PFSK-1 (cell line): ENCODE results near the gene KBTBD3.

ENCODE experiments used
- FOXP2 ChIP-seq: optimal IDR thresholded peaks from 2 replicates; pipeline ENCODE3; 2011; ENCODE audit warnings: borderline replicate concordance, control low read depth, inconsistent platforms; ENCODE audit not compliant: insufficient read depth; ENCODE audit errors: extremely low read length, extremely low read depth
- POLR2AphosphoS5 ChIP-seq: IDR thresholded peaks from 2 replicates; pipeline ENCODE4 v1.6.1; 2012; ENCODE audit warnings: low read depth, mild to moderate bottlenecking, control low read depth, low read length, moderate library complexity
- SIN3A ChIP-seq: IDR thresholded peaks from 2 replicates; pipeline ENCODE4 v1.6.1; 2012; ENCODE audit warnings: mild to moderate bottlenecking, low read length, moderate library complexity, borderline replicate concordance; ENCODE audit not compliant: insufficient read depth
- TAF1 ChIP-seq: IDR thresholded peaks from 2 replicates; pipeline ENCODE4 v1.6.1; 2012; ENCODE audit warnings: low read length, control low read depth, borderline replicate concordance; ENCODE audit not compliant: insufficient read depth
- TF ChIP-seq, protein P1 (sequence below), 2 experiments: IDR thresholded peaks; 2 replicates each; pipeline versions ENCODE4 v1.6.1 to v1.8.0; 2011 to 2012; ENCODE audit warnings: low read depth in 2 of 2, low read length in 2 of 2, control low read depth in 1 of 2, inconsistent platforms in 1 of 2, mild to moderate bottlenecking in 1 of 2, moderate library complexity in 1 of 2; ENCODE audit not compliant: insufficient read depth in 1 of 2

The KBTBD3 gene

DNA sequence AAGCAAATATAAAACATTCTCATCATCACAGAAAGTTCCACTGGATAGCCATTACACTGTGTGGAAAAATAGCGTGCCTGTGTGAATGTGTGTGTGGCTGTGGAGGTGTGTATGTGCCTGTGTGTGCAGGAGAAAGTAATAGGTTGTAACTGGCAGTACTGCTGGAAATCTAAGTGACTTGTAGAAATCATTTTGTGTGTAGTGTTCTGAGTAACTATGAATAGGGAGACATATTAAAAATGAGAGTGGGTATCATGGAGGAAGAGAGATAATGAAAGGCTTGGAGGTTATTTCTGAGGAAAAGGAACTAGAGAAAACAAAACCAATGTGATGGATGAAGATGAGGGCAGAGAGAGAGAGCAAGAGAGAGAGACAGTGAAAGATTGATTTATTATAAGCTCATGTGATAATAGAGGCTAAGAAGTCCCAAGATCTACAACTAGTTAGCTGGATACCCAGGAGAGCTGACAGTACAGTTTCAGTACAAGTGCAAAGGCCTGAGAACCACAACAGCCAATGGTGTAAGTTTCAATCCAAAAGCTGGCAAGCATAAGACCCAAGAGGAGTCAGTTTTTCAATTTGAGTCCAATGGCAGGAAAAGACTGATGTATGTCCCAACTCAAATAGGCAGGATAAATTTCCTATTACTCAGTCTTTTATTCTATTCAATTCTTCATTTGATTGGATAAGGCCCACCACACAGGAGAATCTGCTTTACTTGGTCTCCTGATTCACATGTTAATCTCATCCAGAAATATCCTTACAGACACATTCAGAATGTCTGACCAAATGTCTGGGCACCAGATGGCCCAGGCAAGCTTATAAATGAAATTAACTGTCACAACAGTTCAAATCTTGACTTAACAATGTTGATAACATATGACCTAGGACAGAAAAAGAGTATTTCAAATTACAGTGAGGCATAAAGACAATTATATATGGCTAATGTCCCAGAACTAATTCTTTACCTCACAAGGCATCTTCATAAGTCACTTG lies 14.9 kb downstream of the KBTBD3 start:
- no peak for TF ChIP-seq SIN3A
- no peak for TF ChIP-seq FOXP2
- TF ChIP-seq POLR2AphosphoS5: no peak

DNA sequence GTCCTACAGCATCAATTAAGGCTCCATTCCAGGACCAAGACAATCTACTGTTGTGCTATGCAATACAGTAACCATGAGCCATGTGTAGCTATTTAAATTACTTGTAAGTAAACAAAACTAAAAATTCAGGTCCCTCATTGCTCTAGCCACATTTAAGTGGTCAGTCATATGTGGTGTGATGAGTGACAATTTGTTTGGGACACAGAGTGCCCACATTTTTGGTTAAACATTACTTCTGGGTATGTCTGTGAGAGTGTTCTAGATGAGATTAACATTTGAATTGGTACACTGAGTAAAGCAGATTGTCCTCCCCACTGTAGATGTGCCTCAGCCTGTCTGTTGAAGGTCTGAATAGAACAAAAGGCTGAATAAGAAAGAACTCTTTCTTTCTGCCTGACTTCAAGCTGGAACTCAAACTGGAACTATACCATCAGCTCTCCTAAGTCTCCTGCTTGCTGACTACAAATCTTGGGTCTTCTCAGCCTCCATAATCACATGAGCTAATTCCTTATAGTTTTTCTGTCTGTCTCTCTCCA lies 15.8 kb downstream of the KBTBD3 start:
- TF ChIP-seq POLR2AphosphoS5: no peak
- TF ChIP-seq SIN3A: no peak
- no peak for TF ChIP-seq TAF1
- no peak for TF ChIP-seq FOXP2
- TF ChIP-seq, protein P1, sequence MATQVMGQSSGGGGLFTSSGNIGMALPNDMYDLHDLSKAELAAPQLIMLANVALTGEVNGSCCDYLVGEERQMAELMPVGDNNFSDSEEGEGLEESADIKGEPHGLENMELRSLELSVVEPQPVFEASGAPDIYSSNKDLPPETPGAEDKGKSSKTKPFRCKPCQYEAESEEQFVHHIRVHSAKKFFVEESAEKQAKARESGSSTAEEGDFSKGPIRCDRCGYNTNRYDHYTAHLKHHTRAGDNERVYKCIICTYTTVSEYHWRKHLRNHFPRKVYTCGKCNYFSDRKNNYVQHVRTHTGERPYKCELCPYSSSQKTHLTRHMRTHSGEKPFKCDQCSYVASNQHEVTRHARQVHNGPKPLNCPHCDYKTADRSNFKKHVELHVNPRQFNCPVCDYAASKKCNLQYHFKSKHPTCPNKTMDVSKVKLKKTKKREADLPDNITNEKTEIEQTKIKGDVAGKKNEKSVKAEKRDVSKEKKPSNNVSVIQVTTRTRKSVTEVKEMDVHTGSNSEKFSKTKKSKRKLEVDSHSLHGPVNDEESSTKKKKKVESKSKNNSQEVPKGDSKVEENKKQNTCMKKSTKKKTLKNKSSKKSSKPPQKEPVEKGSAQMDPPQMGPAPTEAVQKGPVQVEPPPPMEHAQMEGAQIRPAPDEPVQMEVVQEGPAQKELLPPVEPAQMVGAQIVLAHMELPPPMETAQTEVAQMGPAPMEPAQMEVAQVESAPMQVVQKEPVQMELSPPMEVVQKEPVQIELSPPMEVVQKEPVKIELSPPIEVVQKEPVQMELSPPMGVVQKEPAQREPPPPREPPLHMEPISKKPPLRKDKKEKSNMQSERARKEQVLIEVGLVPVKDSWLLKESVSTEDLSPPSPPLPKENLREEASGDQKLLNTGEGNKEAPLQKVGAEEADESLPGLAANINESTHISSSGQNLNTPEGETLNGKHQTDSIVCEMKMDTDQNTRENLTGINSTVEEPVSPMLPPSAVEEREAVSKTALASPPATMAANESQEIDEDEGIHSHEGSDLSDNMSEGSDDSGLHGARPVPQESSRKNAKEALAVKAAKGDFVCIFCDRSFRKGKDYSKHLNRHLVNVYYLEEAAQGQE (IDR thresholded peaks at IDR 0.05; ENCODE audit: insufficient read depth in 1 of 2, low read depth in 2 of 2, low read length in 2 of 2): no peak

DNA sequence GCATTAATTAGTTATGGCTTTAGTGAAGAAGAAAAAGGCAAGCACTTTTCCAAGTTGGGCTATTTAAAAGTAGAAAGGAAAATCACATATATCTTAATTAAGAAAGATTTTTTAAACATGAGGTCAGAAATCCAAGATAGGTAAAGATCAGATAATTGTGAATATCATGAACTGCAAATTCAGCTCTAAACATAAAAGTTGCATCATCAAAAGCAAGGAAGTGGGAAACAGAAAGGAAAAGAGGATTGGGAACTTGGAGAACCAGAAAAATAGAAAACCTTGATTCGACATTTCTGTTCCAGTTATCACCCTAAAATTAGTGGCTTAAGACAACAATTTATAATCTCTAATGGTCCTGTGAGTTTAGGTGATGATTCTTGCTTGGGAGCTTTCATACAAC lies 17.5 kb downstream of the KBTBD3 start:
- no peak for TF ChIP-seq TAF1
- TF ChIP-seq POLR2AphosphoS5: no peak
- no peak for TF ChIP-seq SIN3A
- TF ChIP-seq FOXP2: no peak
- TF ChIP-seq, protein P1 (IDR thresholded peaks at IDR 0.05; ENCODE audit: insufficient read depth in 1 of 2, low read depth in 2 of 2, low read length in 2 of 2): no peak

DNA sequence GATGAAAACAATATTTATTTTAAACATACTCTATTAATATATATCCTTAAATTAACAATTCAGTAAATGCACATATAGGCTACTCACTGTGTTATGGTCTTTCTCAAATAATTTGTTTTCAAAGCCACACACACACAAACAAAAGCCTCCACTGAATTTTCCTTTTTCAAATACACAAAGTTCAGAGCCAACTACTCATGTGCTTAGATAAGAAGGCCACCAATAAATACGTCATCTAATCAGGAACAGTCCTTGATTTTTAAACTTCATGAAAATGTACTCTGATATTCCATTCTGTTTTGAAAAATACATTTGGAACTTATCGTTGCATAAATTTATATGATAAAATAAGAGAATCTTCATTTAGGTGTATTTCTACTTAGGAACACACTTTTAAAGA lies 26.0 kb downstream of the KBTBD3 start:
- TF ChIP-seq FOXP2 (no peak), POLR2AphosphoS5 (no peak), TAF1 (no peak), SIN3A (no peak)
- TF ChIP-seq, protein P1 (IDR thresholded peaks at IDR 0.05; ENCODE audit: insufficient read depth in 1 of 2, low read depth in 2 of 2, low read length in 2 of 2): no peak

DNA sequence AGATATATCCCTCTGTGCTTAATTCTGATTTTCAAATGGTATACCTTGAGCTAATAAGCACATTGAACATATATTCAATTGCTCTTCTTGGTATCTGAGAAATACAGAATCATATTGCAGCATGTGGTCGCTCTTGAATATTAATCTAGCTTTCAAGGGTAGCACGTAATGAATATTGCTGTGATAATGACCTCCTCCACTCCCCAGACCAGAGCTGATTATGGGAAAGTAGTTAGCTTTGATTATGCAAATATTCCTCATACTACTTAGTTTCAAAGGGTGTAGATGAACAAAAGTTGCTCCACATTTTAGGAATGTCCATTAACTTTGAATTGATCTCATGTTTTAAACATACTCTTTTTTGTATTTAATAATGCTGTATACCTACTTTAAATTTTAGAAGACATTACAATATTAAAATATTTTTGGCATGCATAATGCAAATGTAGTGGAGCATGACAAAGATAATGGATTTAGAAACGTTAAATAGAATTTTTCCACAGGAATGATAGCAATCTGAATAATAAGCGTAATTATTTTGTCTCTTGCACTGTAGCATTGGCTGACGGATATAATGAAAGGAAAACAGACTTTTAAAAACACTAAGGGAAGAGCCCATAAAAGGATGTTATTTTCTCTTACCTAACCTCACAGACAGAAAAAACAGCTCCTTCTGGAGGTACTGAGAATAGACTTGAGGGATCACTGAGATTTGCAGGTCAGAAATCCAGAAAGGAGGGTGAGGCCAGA lies 27.2 kb downstream of the KBTBD3 start:
- no peak for TF ChIP-seq TAF1
- TF ChIP-seq FOXP2: no peak
- no peak for TF ChIP-seq POLR2AphosphoS5
- TF ChIP-seq, protein P1 (IDR thresholded peaks at IDR 0.05; ENCODE audit: insufficient read depth in 1 of 2, low read depth in 2 of 2, low read length in 2 of 2): no peak
- TF ChIP-seq SIN3A: no peak
